GM12878 (cell line): ENCODE results near the gene PLEKHG2. TPM values are rescaled to one million over a fixed set of nuclear protein-coding genes. Genes with fewer than 3 reads are reported as not detected.
A peak's percentile ranks its signal among the peaks of the same experiment; 100 is the strongest.

Experiments used
- ATF2 ChIP-seq: IDR thresholded peaks from 2 replicates; pipeline ENCODE4 v1.6.1; 2012; ENCODE audit warnings: low read length, inconsistent platforms
- ATF7 ChIP-seq: fragments of 450-650 bp; IDR thresholded peaks from 2 replicates; pipeline ENCODE4 v1.6.1; 2016; ENCODE audit warnings: low read depth, mild to moderate bottlenecking
- BHLHE40 ChIP-seq, 2 experiments: fragments of 450-650 bp in 1 of 2; IDR thresholded peaks; 2 replicates each; pipeline ENCODE4 v1.6.1; 2011 to 2017; ENCODE audit warnings: low read depth in 2 of 2, borderline replicate concordance in 1 of 2, improper control_type of control experiment in 1 of 2, low read length in 1 of 2, mild to moderate bottlenecking in 1 of 2
- BMI1 ChIP-seq: fragments of 450-650 bp; IDR thresholded peaks from 2 replicates; pipeline ENCODE4 v1.6.1; 2016; ENCODE audit warnings: mild to moderate bottlenecking, moderate library complexity, borderline replicate concordance
- CBX3 ChIP-seq: fragments of 200-600 bp; sonication (generic); IDR thresholded peaks from 2 replicates; pipeline ENCODE4 v1.6.1; 2016; ENCODE audit warnings: low read depth, borderline replicate concordance
- E2F4 ChIP-seq: IDR thresholded peaks from 2 replicates; pipeline ENCODE4 v1.6.1; 2012; ENCODE audit warnings: low read depth, low read length, improper control_type of control experiment
- ELK1 ChIP-seq: IDR thresholded peaks from 2 replicates; pipeline ENCODE4 v1.6.1; 2012; ENCODE audit warnings: low read depth, low read length, improper control_type of control experiment
- FOXM1 ChIP-seq: IDR thresholded peaks from 2 replicates; pipeline ENCODE4 v1.6.1; 2012; ENCODE audit warnings: low read depth, mild to moderate bottlenecking, inconsistent platforms, low read length, moderate library complexity
- IKZF1 ChIP-seq: fragments of 450-650 bp; conservative IDR thresholded peaks from 2 replicates; pipeline ENCODE4 v1.6.1; 2017; ENCODE audit warnings: antibody characterized with exemption, mild to moderate bottlenecking
- IRF4 ChIP-seq: IDR thresholded peaks from 2 replicates; pipeline ENCODE4 v1.6.1; 2011; ENCODE audit warnings: low read depth, low read length
- JUNB ChIP-seq: IDR thresholded peaks from 2 replicates; pipeline ENCODE4 v1.6.1; 2016; ENCODE audit warnings: antibody characterized with exemption, mild to moderate bottlenecking
- KDM1A ChIP-seq: fragments of 200-600 bp; sonication (generic); IDR thresholded peaks from 2 replicates; pipeline ENCODE4 v1.6.1; 2016; ENCODE audit warnings: borderline replicate concordance
- NR2C1 ChIP-seq: fragments of 450-650 bp; IDR thresholded peaks from 2 replicates; pipeline ENCODE4 v1.6.1; 2017; ENCODE audit warnings: antibody characterized with exemption, mild to moderate bottlenecking, moderate library complexity
- PKNOX1 ChIP-seq: fragments of 450-650 bp; IDR thresholded peaks from 2 replicates; pipeline ENCODE4 v1.6.1; 2016; ENCODE audit warnings: mild to moderate bottlenecking
- POLR2A ChIP-seq: IDR thresholded peaks from 2 replicates; pipeline ENCODE4 v1.6.1; 2011; ENCODE audit warnings: low read depth, mild to moderate bottlenecking, low read length
- POLR2AphosphoS5 ChIP-seq: IDR thresholded peaks from 2 replicates; pipeline ENCODE4 v1.6.1; 2011; ENCODE audit warnings: mild to moderate bottlenecking, low read length, inconsistent platforms
- SP1 ChIP-seq: IDR thresholded peaks from one replicate; pipeline ENCODE4 v1.6.1; 2011; ENCODE audit warnings: low read depth, low read length
- SREBF1 ChIP-seq: IDR thresholded peaks from 2 replicates; pipeline ENCODE4 v1.6.1; 2012; ENCODE audit warnings: mild to moderate bottlenecking, low read length
- SRF ChIP-seq, 2 experiments: IDR thresholded peaks; 2 replicates each; pipeline ENCODE4 v1.6.1; 2011; ENCODE audit warnings: low read depth in 2 of 2, low read length in 2 of 2, mild to moderate bottlenecking in 1 of 2, moderate library complexity in 1 of 2
- TCF3 ChIP-seq: IDR thresholded peaks from 2 replicates; pipeline ENCODE4 v1.6.1; 2012; ENCODE audit warnings: low read depth, mild to moderate bottlenecking, low read length, borderline replicate concordance; ENCODE audit not compliant: insufficient read depth
- USF1 ChIP-seq: IDR thresholded peaks from 2 replicates; pipeline ENCODE4 v1.6.1; 2011; ENCODE audit warnings: borderline replicate concordance, low read depth, mild to moderate bottlenecking, moderate library complexity, mixed read lengths, low read length; ENCODE audit not compliant: insufficient read depth; ENCODE audit errors: extremely low read length
- YBX1 ChIP-seq: fragments of 450-650 bp; IDR thresholded peaks from 2 replicates; pipeline ENCODE4 v1.6.1; 2016; ENCODE audit warnings: antibody characterized with exemption
- ZBED1 ChIP-seq: IDR thresholded peaks from 2 replicates; pipeline ENCODE4 v1.6.1; 2016; ENCODE audit warnings: borderline replicate concordance
- ZNF217 ChIP-seq: fragments of 450-650 bp; IDR thresholded peaks from 2 replicates; pipeline ENCODE4 v1.6.1; 2017; ENCODE audit warnings: antibody characterized with exemption, mild to moderate bottlenecking
- ZNF24 ChIP-seq: fragments of 450-650 bp; IDR thresholded peaks from 2 replicates; pipeline ENCODE4 v1.6.1; 2017; ENCODE audit warnings: antibody characterized with exemption, mild to moderate bottlenecking
- polyA plus RNA-seq, 11 experiments: library from polyadenylated mRNA; depleted of rRNA in 4 of 11; unstranded in 6 of 11; stranded (reverse) in 5 of 11; fragments of >200 nt; fragmentation: Nextera tagmentation in 4 of 11; fragmentation: Illumina TruSeq in 1 of 11; extraction: Ambion mirVana in 4 of 11; extraction: Trizol in 1 of 11; gene quantifications; 1 replicate in 1 of 11; 2 replicates in 10 of 11; pipeline versions ENCODE4 v1.2.1 to v1.2.3, GENCODE V29; 2011 to 2016; ENCODE audit warnings: inconsistent platforms in 2 of 11, missing spikeins in 2 of 11, low read depth in 1 of 11
- total RNA-seq, 4 experiments: library from RNA; depleted of rRNA in 3 of 4; stranded (reverse); fragments of >200 nt in 3 of 4; fragmentation: Illumina TruSeq in 1 of 4; extraction: Trizol in 1 of 4; gene quantifications; 2 replicates each; pipeline versions ENCODE4 v1.2.1 to v1.2.3, GENCODE V29; 2013 to 2021

The PLEKHG2 gene
- total and polyA plus RNA-seq, 10 of the 15 experiments (the other 5 are each of a cell fraction or from before 2014, with no cell fraction given): 3.0 to 62.5 (median 17.2) TPM

GRCh38 chr19:39402346-39403300 lies 9.8 kb upstream of the PLEKHG2 start (continued):
- TF ChIP-seq ELK1 (peak; percentile 86), SRF (IDR thresholded peaks at IDR 0.05; ENCODE audit: low read depth in 2 of 2, low read length in 2 of 2) (no peak), SREBF1 (no peak), ZNF24 (no peak), ATF7 (peak; percentile 64; the same call in 1 of the 2 replicates), PKNOX1 (0 out of 2 replicates have a peak, but pooled peaks have one; percentile 67), ZNF217 (peak; percentile 69), IRF4 (0 out of 2 replicates have a peak, but pooled peaks have one; percentile 7), TCF3 (peak; percentile 80), CBX3 (no peak), USF1 (peak; percentile 64), YBX1 (no peak), IKZF1 (peak; percentile 96), BHLHE40 (IDR thresholded peaks at IDR 0.05; ENCODE audit: borderline replicate concordance in 1 of 2, low read depth in 2 of 2, low read length in 1 of 2) (peak; percentile 99 to 100), NR2C1 (no peak), KDM1A (peak; percentile 98; the same call in 1 of the 2 replicates), E2F4 (peak; percentile 8; the same call in 1 of the 2 replicates), SP1 (peak; percentile 84), ZBED1 (no peak), FOXM1 (no peak), POLR2A (peak; percentile 75), ATF2 (no peak), JUNB (no peak), POLR2AphosphoS5 (peak; percentile 51), BMI1 (peak; percentile 21; the same call in 1 of the 2 replicates)
